Measurements from ENCODE around the gene CCDC8.

DNA sequence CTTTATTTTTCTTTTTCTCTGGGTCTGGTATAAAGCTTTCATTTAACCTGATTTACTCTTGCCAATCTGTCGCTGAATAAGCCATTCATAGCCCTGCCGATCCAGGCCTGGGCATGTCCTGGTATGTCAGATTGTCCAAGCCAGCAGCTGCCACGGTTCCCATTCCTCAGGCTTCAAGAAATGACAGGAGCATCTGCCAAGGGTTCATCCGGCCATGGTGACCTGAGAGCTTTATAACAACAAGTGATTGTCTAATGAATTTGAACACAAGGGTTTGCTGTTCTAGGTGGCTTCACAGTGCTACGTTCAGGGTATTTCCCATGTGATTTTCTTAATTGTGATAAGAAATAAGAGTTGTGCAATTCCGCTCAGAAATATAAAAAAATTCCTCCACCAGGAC lies 38.0 kb upstream of the CCDC8 start:
- TF ChIP-seq, protein P1, sequence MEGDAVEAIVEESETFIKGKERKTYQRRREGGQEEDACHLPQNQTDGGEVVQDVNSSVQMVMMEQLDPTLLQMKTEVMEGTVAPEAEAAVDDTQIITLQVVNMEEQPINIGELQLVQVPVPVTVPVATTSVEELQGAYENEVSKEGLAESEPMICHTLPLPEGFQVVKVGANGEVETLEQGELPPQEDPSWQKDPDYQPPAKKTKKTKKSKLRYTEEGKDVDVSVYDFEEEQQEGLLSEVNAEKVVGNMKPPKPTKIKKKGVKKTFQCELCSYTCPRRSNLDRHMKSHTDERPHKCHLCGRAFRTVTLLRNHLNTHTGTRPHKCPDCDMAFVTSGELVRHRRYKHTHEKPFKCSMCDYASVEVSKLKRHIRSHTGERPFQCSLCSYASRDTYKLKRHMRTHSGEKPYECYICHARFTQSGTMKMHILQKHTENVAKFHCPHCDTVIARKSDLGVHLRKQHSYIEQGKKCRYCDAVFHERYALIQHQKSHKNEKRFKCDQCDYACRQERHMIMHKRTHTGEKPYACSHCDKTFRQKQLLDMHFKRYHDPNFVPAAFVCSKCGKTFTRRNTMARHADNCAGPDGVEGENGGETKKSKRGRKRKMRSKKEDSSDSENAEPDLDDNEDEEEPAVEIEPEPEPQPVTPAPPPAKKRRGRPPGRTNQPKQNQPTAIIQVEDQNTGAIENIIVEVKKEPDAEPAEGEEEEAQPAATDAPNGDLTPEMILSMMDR (IDR thresholded peaks at IDR 0.05) = no peak
- TF ChIP-seq POLR2A (IDR thresholded peaks at IDR 0.05) = no peak
- no peak for TF ChIP-seq EP300 (IDR thresholded peaks at IDR 0.05)
- TF ChIP-seq POLR2AphosphoS5 (IDR thresholded peaks at IDR 0.05) = no peak
